K562 (cell line): ENCODE data around the gene DNAJC17. TPM values are rescaled to one million over a fixed set of nuclear protein-coding genes. Genes with fewer than 3 reads are reported as not detected.
A peak's percentile ranks its signal among the peaks of the same experiment; 100 is the strongest.

ENCODE experiments used
- ATAC-seq: fragments of 200-7000 bp; cut with Tn5 transposase; 3 replicates; pipeline ENCODE4 v1.9.1; 2020; ENCODE audit warnings: moderate library complexity
- BruUV-seq: library from RNA; stranded (reverse); fragments of 400-500 nt; replicated peaks from 2 replicates; lab custom pipeline; 2021; lab: Mats Ljungman, UMichigan
- CTCF ChIA-PET: fragments of 300-600 bp; formaldehyde crosslinking; extraction: SDS; loops from one replicate; lab custom pipeline; 2021; ENCODE audit warnings: low intra/inter-chr PET ratio; lab: Yijun Ruan, JAX
- POLR2A ChIA-PET: fragments of 300-600, 350-650 bp; sonication (Branson Sonifier 250); formaldehyde crosslinking; extraction: SDS; loops from one replicate; lab custom pipeline; 2021; ENCODE audit warnings: antibody characterized with exemption, inconsistent platforms; lab: Yijun Ruan, JAX
- DNase-seq, 4 experiments: peaks; one replicate each; pipeline versions ENCODE4 v3.0.0 to v3.0.0-alpha.2; 2011 to 2018; ENCODE audit warnings: low spot score in 3 of 4, mixed read lengths in 3 of 4; ENCODE audit errors: extremely low read depth in 1 of 4
- FAIRE-seq: peaks from 2 replicates; lab custom pipeline; 2011; peaks lifted over from hg19 to GRCh38; lab: Jason Lieb, UNC
- H2AFZ ChIP-seq: 2 replicates; pipeline ENCODE4 v1.6.0; 2011; ENCODE audit warnings: low read depth, low read length, control low read depth, inconsistent platforms
- H3K27ac ChIP-seq: fragments of 200-600 bp; 3 replicates; pipeline ENCODE4 v1.8.0; 2011; ENCODE audit warnings: low read depth, mild to moderate bottlenecking, control low read depth, inconsistent platforms, low read length, moderate library complexity, mixed read lengths; ENCODE audit errors: extremely low read depth
- H3K27me3 ChIP-seq, 2 experiments: fragments of 300-600 bp in 1 of 2; 2 replicates in 1 of 2; 3 replicates in 1 of 2; pipeline versions ENCODE4 v1.6.0 to v1.8.0; 2011; ENCODE audit warnings: inconsistent platforms in 2 of 2, low read length in 2 of 2, mild to moderate bottlenecking in 1 of 2, mixed read lengths in 1 of 2, moderate library complexity in 1 of 2; ENCODE audit not compliant: control insufficient read depth in 2 of 2, insufficient read depth in 2 of 2
- H3K36me3 ChIP-seq: fragments of 300-600 bp; 3 replicates; pipeline ENCODE4 v1.8.0; 2011; ENCODE audit warnings: mild to moderate bottlenecking, low read length, inconsistent platforms; ENCODE audit not compliant: control insufficient read depth, insufficient read depth
- H3K4me1 ChIP-seq, 2 experiments: fragments of 200-600 bp in 1 of 2; replicated peaks in 1 of 2; 2 replicates in 1 of 2; 3 replicates in 1 of 2; pipeline versions ENCODE4 v1.5.1 to v1.8.0; 2011; ENCODE audit warnings: inconsistent platforms in 2 of 2, low read length in 2 of 2, mild to moderate bottlenecking in 1 of 2, mixed read lengths in 1 of 2, moderate library complexity in 1 of 2; ENCODE audit not compliant: control insufficient read depth in 2 of 2, insufficient read depth in 2 of 2
- H3K4me2 ChIP-seq: 2 replicates; pipeline ENCODE4 v1.6.1; 2011; ENCODE audit warnings: low read length, control low read depth, inconsistent platforms, mixed read lengths; ENCODE audit not compliant: insufficient read depth
- H3K4me3 ChIP-seq: fragments of 200-600 bp; sonication (generic), shearing (Covaris generic); 2 replicates; pipeline ENCODE4 v1.5.1; 2016; ENCODE audit warnings: control low read depth, inconsistent platforms
- H3K79me2 ChIP-seq: fragments of 200-600 bp; 3 replicates; pipeline ENCODE4 v1.8.0; 2011; ENCODE audit warnings: low read length, inconsistent platforms; ENCODE audit not compliant: control insufficient read depth, insufficient read depth
- H3K9ac ChIP-seq, 2 experiments: 2 replicates each; pipeline versions ENCODE4 v1.6.0 to v1.6.1; 2011; ENCODE audit warnings: low read depth in 2 of 2, low read length in 2 of 2, control low read depth in 1 of 2, inconsistent platforms in 1 of 2, mild to moderate bottlenecking in 1 of 2, mixed read lengths in 1 of 2; ENCODE audit not compliant: insufficient read depth in 1 of 2
- H3K9me1 ChIP-seq: one replicate; pipeline ENCODE4 v1.6.0; 2011; ENCODE audit warnings: inconsistent platforms, mild to moderate bottlenecking, low read length, moderate library complexity; ENCODE audit not compliant: control insufficient read depth, insufficient read depth
- H3K9me3 ChIP-seq: replicated peaks from 2 replicates; pipeline ENCODE4 v1.5.1; 2011; ENCODE audit warnings: low read depth, low read length, inconsistent platforms; ENCODE audit not compliant: control insufficient read depth, insufficient read depth
- H4K20me1 ChIP-seq: replicated peaks from 2 replicates; pipeline ENCODE4 v1.6.1; 2011; ENCODE audit warnings: low read length, inconsistent platforms, mixed read lengths; ENCODE audit not compliant: control insufficient read depth, insufficient read depth
- GATA2 ChIP-seq: sonication (generic); formaldehyde crosslinking; IDR thresholded peaks from 2 replicates; pipeline ENCODE4 v1.4.0; 2020; ENCODE audit warnings: mild to moderate bottlenecking, missing genetic modification reagents
- MYC ChIP-seq, 2 experiments: fragments of 250-450 bp in 1 of 2; sonication (Bioruptor Pico) in 1 of 2; IDR thresholded peaks; 2 replicates each; pipeline versions ENCODE4 v1.5.1 to v1.6.1; 2012 to 2021; ENCODE audit warnings: low read depth in 2 of 2, borderline replicate concordance in 1 of 2, improper control_type of control experiment in 1 of 2, low read length in 1 of 2, mild to moderate bottlenecking in 1 of 2, moderate library complexity in 1 of 2
- POLR2B ChIP-seq: fragments of 450-650 bp; IDR thresholded peaks from 2 replicates; pipeline ENCODE4 v1.6.1; 2018; ENCODE audit warnings: low read depth; ENCODE audit not compliant: partially characterized antibody
- SOX6 ChIP-seq: fragments of 450-650 bp; IDR thresholded peaks from 2 replicates; pipeline ENCODE4 v1.6.1; 2014; ENCODE audit warnings: mild to moderate bottlenecking
- TAF9B ChIP-seq: fragments of 450-650 bp; IDR thresholded peaks from 2 replicates; pipeline ENCODE4 v1.6.1; 2018; ENCODE audit warnings: mild to moderate bottlenecking; ENCODE audit not compliant: partially characterized antibody
- TARDBP ChIP-seq: fragments of 450-650 bp; IDR thresholded peaks from 2 replicates; pipeline ENCODE4 v1.6.1; 2016
- YY1 ChIP-seq, 3 experiments: IDR thresholded peaks; 2 replicates each; pipeline ENCODE4 v1.6.1; 2011; ENCODE audit warnings: low read length in 2 of 3, mild to moderate bottlenecking in 2 of 3, moderate library complexity in 2 of 3, borderline replicate concordance in 1 of 3, control low read depth in 1 of 3, low read depth in 1 of 3; ENCODE audit not compliant: insufficient read depth in 3 of 3, insufficient replicate concordance in 2 of 3, control insufficient read depth in 1 of 3, insufficient read length in 1 of 3; ENCODE audit errors: extremely low read depth in 1 of 3
- ZNF165 ChIP-seq: fragments of 250-450 bp; sonication (Bioruptor Pico); IDR thresholded peaks from 2 replicates; pipeline ENCODE4 v1.4.0; 2020; ENCODE audit warnings: borderline replicate concordance
- WGBS: fragments of 100-300 bp; shearing (Covaris generic); methylation state at CpG from one replicate; pipeline ENCODE4 v1.1.6; 2016; ENCODE audit warnings: low coverage, mixed read lengths; ENCODE audit not compliant: insufficient coverage; ENCODE audit errors: missing lambda C conversion rate; 5-methylcytosine and 5-hydroxymethylcytosine counted together
- in situ Hi-C: fragments of 300-500 bp; cut with MboI; formaldehyde crosslinking; loops from 4 replicates; pipeline ENCODE4 v1.15.0; 2018; ENCODE audit warnings: inconsistent platforms, mixed read lengths
- intact Hi-C: fragments of 100-400 bp; cut with micrococcal nuclease; formaldehyde crosslinking; loops from 2 replicates; pipeline ENCODE4 v1.14.2; 2022
- polyA plus RNA-seq, 8 experiments: library from polyadenylated mRNA; depleted of rRNA in 4 of 8; stranded (reverse) in 5 of 8; unstranded in 3 of 8; fragments of >200 nt; fragmentation: Nextera tagmentation in 2 of 8; fragmentation: Illumina TruSeq in 1 of 8; extraction: Ambion mirVana in 2 of 8; extraction: Trizol in 1 of 8; gene quantifications; 2 replicates each; pipeline versions ENCODE4 v1.2.1 to v1.2.3, GENCODE V29; 2011 to 2014; ENCODE audit warnings: inconsistent platforms in 1 of 8, missing spikeins in 1 of 8
- total RNA-seq, 7 experiments: library from RNA; depleted of rRNA in 6 of 7; stranded (reverse); fragments of >200 nt in 6 of 7; fragmentation: Illumina TruSeq in 2 of 7; extraction: Trizol in 2 of 7; gene quantifications; 2 replicates each; pipeline versions ENCODE4 v1.2.1 to v1.2.3, GENCODE V29; 2011 to 2021; ENCODE audit warnings: low replicate concordance in 1 of 7

DNAJC17 gene
- total and polyA plus RNA-seq, 9 of the 15 experiments (the other 6 are each of a cell fraction or from before 2014, with no cell fraction given) = 2.4 to 79.4 (median 44.2) TPM

DNA sequence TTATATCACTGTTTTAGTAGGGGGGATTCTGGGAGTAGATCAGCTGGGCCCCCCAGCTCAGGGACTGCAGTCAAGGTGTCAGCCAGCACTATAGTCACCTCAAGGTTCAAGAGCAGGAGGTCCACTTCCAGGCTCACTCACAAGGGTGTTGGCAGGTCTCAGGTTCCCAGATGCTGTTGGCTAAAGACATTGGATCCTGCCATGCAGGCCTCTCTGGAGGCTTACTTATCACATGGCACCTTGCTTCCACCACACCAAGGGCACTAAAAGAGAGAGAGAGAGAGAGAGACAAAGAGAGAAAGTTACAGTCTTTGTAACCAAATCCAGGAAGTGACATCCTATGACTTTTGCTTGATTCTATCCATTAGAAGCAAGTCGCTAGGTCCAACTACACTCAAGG lies 28.7 kb upstream of the DNAJC17 start:
- Histone ChIP-seq H3K4me3 (no peak overlapping the region), H3K9ac (no peak overlapping the region), H3K4me1 (no peaks in the 10 kb centered on the region; a peak in 1 of 5 replicates), H3K4me2 (no peak overlapping the region), H3K79me2 (no peaks in the 10 kb centered on the region), H3K36me3 (no peaks in the 10 kb centered on the region), H2AFZ (peak overlapping the region; percentile 42), H4K20me1 (no peaks in the 10 kb centered on the region), H3K27ac (no peak overlapping the region), H3K27me3 (no peaks in the 10 kb centered on the region), H3K9me1 (no peaks in the 10 kb centered on the region), H3K9me3 (no peaks in the 10 kb centered on the region)
- ChIA-PET POLR2A (interaction anchor here (1.3 kb wide), 1 partner anchor 8 kb away, joined by 3 read pairs; the partner anchor contains the start of gene SPINT1), CTCF (no interaction called here)
- BruUV-seq = no TSS peak
- TF ChIP-seq POLR2B = no peak
- intact Hi-C loops = no loop called here
- 92% methylated on average over 1 of the region's 1 CpG for WGBS
- no peak for DNase-seq
- in situ Hi-C loops = no loop called here
- peak; percentile 54 for FAIRE-seq
- no peak for ATAC-seq

DNA sequence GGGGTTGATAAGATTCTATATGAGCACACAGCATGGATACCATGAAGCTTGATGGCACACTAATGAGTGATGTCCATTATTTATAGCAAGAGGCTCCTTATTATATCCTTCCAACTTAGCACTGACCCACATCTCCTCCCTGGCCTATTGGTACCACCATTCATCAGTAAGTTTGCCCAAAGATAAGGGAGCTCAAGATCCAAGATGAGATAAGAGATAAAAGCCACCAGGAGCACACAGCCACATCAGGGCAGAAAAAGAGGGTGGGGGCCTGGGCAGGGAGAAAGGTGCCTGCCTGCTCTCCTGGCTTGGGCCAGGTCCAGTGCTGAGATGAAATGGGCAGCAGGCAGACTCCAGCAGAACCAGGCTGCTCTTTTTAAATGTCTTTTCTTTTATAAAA lies 25.6 kb upstream of the DNAJC17 start:
- no peak overlapping the region for H3K4me2 ChIP-seq
- POLR2A ChIA-PET = no interaction called here
- no peak for ATAC-seq

More for the DNA sequence above, 25.6 kb upstream of the DNAJC17 start:
- in situ Hi-C loops (no loop called here), intact Hi-C loops (no loop called here)
- no peak for DNase-seq
- no peaks in the 10 kb centered on the region for H3K9me1 ChIP-seq
- H3K4me1 ChIP-seq = peaks cover 0 to 10% of the 10 kb centered on the region in 2 experiments; a peak in 2 of 5 replicates
- no peak overlapping the region for H3K27ac ChIP-seq
- no peak overlapping the region for H3K9ac ChIP-seq
- no TSS peak for BruUV-seq
- H3K9me3 ChIP-seq = no peaks in the 10 kb centered on the region
- FAIRE-seq = no peak
- peak; percentile 44; the same call in 1 of the 2 replicates for TF ChIP-seq GATA2
- TF ChIP-seq TARDBP = no peak
- TF ChIP-seq TAF9B = no peak
- no peak for TF ChIP-seq MYC (IDR thresholded peaks at IDR 0.05; ENCODE audit: low read depth, low read length)
- no peak for TF ChIP-seq MYC (CRISPR knock-in tag; IDR thresholded peaks at IDR 0.05; ENCODE audit: borderline replicate concordance, low read depth)
- TF ChIP-seq YY1 (IDR thresholded peaks at IDR 0.05; ENCODE audit: borderline replicate concordance in 1 of 3, control insufficient read depth in 1 of 3, extremely low read depth in 1 of 3, insufficient read depth in 3 of 3, insufficient read length in 1 of 3, insufficient replicate concordance in 2 of 3, low read depth in 1 of 3, low read length in 2 of 3) = no peak
- TF ChIP-seq SOX6 = no peak
- TF ChIP-seq ZNF165 (CRISPR knock-in tag) = no peak
- TF ChIP-seq, all 486 proteins: peak for 1
- CTCF ChIA-PET = no interaction called here
- H3K36me3 ChIP-seq = no peaks in the 10 kb centered on the region
- H4K20me1 ChIP-seq = no peaks in the 10 kb centered on the region
- H3K27me3 ChIP-seq = no peaks in the 10 kb centered on the region
- no peaks in the 10 kb centered on the region for H3K79me2 ChIP-seq
- no peak overlapping the region for H3K4me3 ChIP-seq
- no peak overlapping the region for H2AFZ ChIP-seq
